Measurements from ENCODE around the gene L2HGDH. TPM values are rescaled to one million over a fixed set of nuclear protein-coding genes. Genes with fewer than 3 reads are reported as not detected.

Gene L2HGDH
- total RNA-seq, 1 experiment from 2014 or later: 22.6 TPM

GRCh38 chr14:50270932-50271331 is 41.1 kb downstream of the L2HGDH start:
- TF ChIP-seq, protein P1, sequence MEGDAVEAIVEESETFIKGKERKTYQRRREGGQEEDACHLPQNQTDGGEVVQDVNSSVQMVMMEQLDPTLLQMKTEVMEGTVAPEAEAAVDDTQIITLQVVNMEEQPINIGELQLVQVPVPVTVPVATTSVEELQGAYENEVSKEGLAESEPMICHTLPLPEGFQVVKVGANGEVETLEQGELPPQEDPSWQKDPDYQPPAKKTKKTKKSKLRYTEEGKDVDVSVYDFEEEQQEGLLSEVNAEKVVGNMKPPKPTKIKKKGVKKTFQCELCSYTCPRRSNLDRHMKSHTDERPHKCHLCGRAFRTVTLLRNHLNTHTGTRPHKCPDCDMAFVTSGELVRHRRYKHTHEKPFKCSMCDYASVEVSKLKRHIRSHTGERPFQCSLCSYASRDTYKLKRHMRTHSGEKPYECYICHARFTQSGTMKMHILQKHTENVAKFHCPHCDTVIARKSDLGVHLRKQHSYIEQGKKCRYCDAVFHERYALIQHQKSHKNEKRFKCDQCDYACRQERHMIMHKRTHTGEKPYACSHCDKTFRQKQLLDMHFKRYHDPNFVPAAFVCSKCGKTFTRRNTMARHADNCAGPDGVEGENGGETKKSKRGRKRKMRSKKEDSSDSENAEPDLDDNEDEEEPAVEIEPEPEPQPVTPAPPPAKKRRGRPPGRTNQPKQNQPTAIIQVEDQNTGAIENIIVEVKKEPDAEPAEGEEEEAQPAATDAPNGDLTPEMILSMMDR (conservative IDR thresholded peaks at IDR 0.05): no peak
- no peak overlapping the region for H2BK5ac ChIP-seq (ENCODE audit: insufficient read length, low read length)
- no peak overlapping the region for H3K27ac Mint-ChIP-seq

More at GRCh38 chr14:50270932-50271331, 41.1 kb downstream of the L2HGDH start:
- Histone ChIP-seq H3K23me2 (ENCODE audit: insufficient read length, low read depth, low read length, poor library complexity, severe bottlenecking) (no peaks in the 10 kb centered on the region), H2BK20ac (ENCODE audit: low read depth, low read length, poor library complexity, severe bottlenecking) (no peak overlapping the region), H3T11ph (ENCODE audit: low read length) (no peak overlapping the region), H4K91ac (ENCODE audit: insufficient read length, low read depth, low read length) (no peak overlapping the region), H3K23ac (ENCODE audit: insufficient read length, low read depth, low read length) (no peak overlapping the region), H3K18ac (ENCODE audit: insufficient read length, low read depth, low read length) (no peak overlapping the region), H2BK12ac (ENCODE audit: insufficient read length, low read depth, low read length) (no peak overlapping the region), H3K4me1 (ENCODE audit: insufficient read depth, low read length) (no peaks in the 10 kb centered on the region), H2BK120ac (ENCODE audit: low read depth, low read length, poor library complexity, severe bottlenecking) (no peak overlapping the region), H2AK5ac (ENCODE audit: insufficient read length, low read length) (no peak overlapping the region), H3K9me3 (ENCODE audit: control insufficient read depth, low read depth, low read length) (no peaks in the 10 kb centered on the region), H4K5ac (ENCODE audit: insufficient read length, low read depth, low read length) (no peak overlapping the region), H3K27ac (ENCODE audit: insufficient read length, low read depth, low read length) (no peak overlapping the region), H3K56ac (ENCODE audit: insufficient read length, low read depth, low read length) (no peak overlapping the region), H2AFZ (ENCODE audit: low read length) (no peak overlapping the region), H4K20me1 (ENCODE audit: control insufficient read depth, insufficient read depth, insufficient read length) (no peaks in the 10 kb centered on the region), H3K4me2 (ENCODE audit: insufficient read depth, insufficient read length, low read length) (no peak overlapping the region), H3K27me3 (ENCODE audit: insufficient read depth, low read length) (no peaks in the 10 kb centered on the region), H4K8ac (replicated peaks; ENCODE audit: insufficient read length, low read depth, low read length) (no peak overlapping the region), H2BK15ac (ENCODE audit: low read depth, low read length) (no peak overlapping the region), H3K79me2 (ENCODE audit: insufficient read depth, low read length) (no peaks in the 10 kb centered on the region), H3K9ac (ENCODE audit: extremely low read depth, insufficient read length, low read length) (no peak overlapping the region), H3K79me1 (ENCODE audit: insufficient read depth, low read depth, low read length, poor library complexity, severe bottlenecking) (no peaks in the 10 kb centered on the region), H3K4ac (ENCODE audit: low read depth, low read length) (no peak overlapping the region), H3K14ac (ENCODE audit: insufficient read depth, low read length) (no peak overlapping the region)
- Mint-ChIP-seq H3K27me3 (ENCODE audit: low read depth) (no peaks in the 10 kb centered on the region), H3K9me3 (no peaks in the 10 kb centered on the region), H3K36me3 (ENCODE audit: insufficient read depth in 1 of 3, low read depth in 3 of 3) (peaks cover 1 to 15% (median 9%) of the 10 kb centered on the region in 3 experiments; a peak in 4 of 7 replicates), H3K4me1 (no peaks in the 10 kb centered on the region), H3K4me3 (no peak overlapping the region)
- WGBS (ENCODE audit: extremely low coverage, insufficient read length, low lambda C conversion rate): no CpG with 5 or more reads among the region's 6 CpGs
- no peak for DNase-seq

Data from H9 (cell line).